Tibial nerve (tissue), 3 donors: Measurements from ENCODE around the gene GMEB2.

Experiments
- CTCF ChIP-seq, 5 experiments: fragments of 200-600 bp in 3 of 5; fragments of 450-650 bp in 2 of 5; sonication (generic) in 3 of 5; IDR thresholded peaks; one replicate each; pipeline ENCODE4 v1.5.1; 2016 to 2019; ENCODE audit warnings: antibody characterized with exemption in 5 of 5, mild to moderate bottlenecking in 3 of 5, moderate library complexity in 2 of 5
- POLR2A ChIP-seq, 2 donors: fragments of 450-650 bp; IDR thresholded peaks; one replicate each; pipeline ENCODE4 v1.6.1; 2017; ENCODE audit warnings: antibody characterized with exemption in 2 of 2, mild to moderate bottlenecking in 2 of 2, moderate library complexity in 2 of 2

- no peak for TF ChIP-seq CTCF (IDR thresholded peaks at IDR 0.05)
- TF ChIP-seq POLR2A (IDR thresholded peaks at IDR 0.05), result no peak
Observed at GRCh38 chr20:63640086-63640485, 13.2 kb upstream of the GMEB2 start.
